ENCODE results near the gene SLC35C1.

SLC35C1 gene

GRCh38 chr11:45791524-45791923, 13.4 kb upstream of the SLC35C1 start:
- H3K27ac ChIP-seq: no peak overlapping the region
- TF ChIP-seq CTCF (IDR thresholded peaks at IDR 0.05): no peak
- TF ChIP-seq ZFX (IDR thresholded peaks at IDR 0.05; ENCODE audit: borderline replicate concordance): no peak

- H3K27ac ChIP-seq: no peak overlapping the region
- TF ChIP-seq ZFX (IDR thresholded peaks at IDR 0.05; ENCODE audit: borderline replicate concordance) (no peak), CTCF (IDR thresholded peaks at IDR 0.05) (no peak)
These were observed 10.8 kb upstream of the SLC35C1 start for GRCh38 chr11:45794169-45794568.

DNA sequence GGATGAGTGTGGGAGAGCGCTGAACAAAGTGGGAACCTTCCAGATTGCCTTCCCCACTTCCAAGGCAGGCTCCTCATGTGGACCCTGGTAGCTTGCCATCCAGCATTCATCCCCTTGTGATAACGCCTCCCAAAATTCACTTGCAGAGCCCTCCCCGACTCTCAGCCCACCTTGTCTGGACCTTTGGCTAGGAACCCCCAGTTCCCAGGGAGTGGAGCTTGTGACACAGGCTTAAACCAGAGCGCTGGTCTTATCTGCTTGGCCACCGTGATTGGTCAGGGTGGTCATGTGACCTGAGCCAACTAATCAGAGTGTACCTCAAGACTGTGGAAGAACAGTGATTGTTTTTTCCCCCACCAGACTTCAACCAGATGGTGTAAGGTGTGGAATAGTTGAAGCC, 9.6 kb upstream of the SLC35C1 start:
- TF ChIP-seq ZFX (IDR thresholded peaks at IDR 0.05; ENCODE audit: borderline replicate concordance) (no peak), CTCF (IDR thresholded peaks at IDR 0.05) (no peak)
- H3K27ac ChIP-seq: no peak overlapping the region

DNA sequence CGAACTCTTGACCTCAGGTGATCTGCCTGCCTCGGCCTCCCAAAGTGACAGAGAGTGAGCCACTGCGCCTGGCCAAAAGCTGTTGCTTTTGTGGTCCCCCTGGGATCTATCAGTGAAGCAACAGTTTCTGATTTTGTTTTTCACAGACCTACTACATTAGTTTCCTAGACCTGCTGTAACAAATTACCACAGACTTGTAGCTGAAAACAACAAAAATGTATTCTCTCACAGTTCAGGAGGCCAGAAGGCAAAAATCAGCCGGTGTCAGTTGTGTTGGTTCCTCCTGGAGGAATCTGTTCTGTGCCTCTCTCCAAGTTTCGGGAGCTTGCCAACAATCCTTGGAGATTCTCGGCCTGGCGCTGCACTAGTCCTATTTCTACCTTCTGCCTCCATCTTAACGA, 8.5 kb upstream of the SLC35C1 start:
- H3K27ac ChIP-seq: no peak overlapping the region
- TF ChIP-seq ZFX (IDR thresholded peaks at IDR 0.05; ENCODE audit: borderline replicate concordance) (no peak), CTCF (IDR thresholded peaks at IDR 0.05) (no peak)

DNA sequence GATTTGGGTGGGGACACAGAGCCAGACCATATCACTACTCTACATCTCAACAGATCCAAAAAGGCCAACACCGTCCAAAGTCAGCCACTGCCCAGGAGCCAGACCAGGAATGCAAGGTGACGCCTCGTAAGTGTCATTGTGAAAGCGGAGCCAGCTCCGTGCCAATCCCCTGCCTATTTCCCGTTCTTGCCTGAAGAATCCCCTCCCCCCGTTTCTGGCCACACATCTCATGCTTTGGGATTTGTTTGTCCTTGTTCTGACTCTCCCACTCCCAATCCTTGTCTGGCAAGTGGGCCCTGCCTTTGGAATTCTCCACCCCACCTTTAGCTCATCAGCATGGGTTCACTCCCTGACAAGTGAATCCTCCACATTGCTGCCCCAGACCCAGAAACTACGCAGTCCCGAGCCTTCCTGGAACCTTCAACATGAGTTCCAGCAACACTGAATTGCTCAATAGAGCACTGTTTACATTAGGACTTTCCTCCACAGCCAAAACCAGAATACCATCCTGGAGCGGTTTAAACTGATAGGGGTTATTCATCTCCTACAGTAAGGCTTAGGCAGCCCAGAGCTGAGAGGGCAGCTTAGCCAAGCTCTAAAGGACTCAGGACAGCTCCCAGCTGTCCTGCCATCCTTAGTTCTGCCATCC, 6.0 kb upstream of the SLC35C1 start:
- no peak overlapping the region for H3K27ac ChIP-seq
- no peak for TF ChIP-seq CTCF (IDR thresholded peaks at IDR 0.05)

DNA sequence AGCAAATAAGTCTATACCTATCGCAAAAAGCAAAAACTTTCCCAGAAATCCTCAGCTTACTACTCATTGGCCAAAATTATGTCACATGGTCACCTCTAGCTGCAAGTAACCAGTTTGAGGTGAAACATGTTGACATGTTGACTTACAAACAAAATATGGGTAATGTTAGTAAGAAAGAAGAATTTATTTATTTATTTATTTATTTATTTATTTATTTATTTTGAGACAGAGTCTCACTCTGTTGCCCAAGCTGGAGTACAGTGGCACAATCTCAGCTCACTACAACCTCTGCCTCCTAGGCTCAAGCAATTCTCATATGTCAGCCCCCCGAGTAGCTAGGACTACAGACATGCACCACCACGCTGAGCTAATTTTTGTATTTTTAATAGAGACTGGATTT, 5.4 kb upstream of the SLC35C1 start:
- TF ChIP-seq CTCF (IDR thresholded peaks at IDR 0.05): no peak
- TF ChIP-seq ZFX (IDR thresholded peaks at IDR 0.05; ENCODE audit: borderline replicate concordance): no peak
- H3K27ac ChIP-seq: no peak overlapping the region

DNA sequence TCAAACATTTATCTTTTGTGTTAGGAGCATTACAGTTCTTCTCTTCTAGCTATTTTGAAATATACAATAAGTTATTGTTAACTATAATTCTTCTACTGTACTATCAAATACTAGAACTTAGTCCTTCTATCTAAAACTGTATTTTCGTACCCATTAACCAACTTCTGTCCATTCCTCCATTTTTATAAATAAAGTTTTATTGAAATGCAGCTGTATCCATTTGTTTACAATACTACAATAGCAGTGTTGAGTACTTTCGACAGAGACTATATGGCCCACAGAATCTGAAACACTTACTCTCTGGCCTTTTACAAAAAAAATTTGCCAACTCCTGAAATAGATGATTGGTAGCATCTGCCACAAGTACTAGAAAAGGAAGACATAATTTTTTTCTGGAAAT, 4.7 kb upstream of the SLC35C1 start:
- TF ChIP-seq CTCF (IDR thresholded peaks at IDR 0.05): no peak
- TF ChIP-seq ZFX (IDR thresholded peaks at IDR 0.05; ENCODE audit: borderline replicate concordance): no peak
- H3K27ac ChIP-seq: no peak overlapping the region

All from 22Rv1 (cell line).